ENCODE results near the gene LAMC1. TPM values are rescaled to one million over a fixed set of nuclear protein-coding genes. Genes with fewer than 3 reads are reported as not detected.

Gene LAMC1
- total and polyA plus RNA-seq, 2 donors (not counting 1 experiment from before 2014, with no cell fraction given): 11.5 to 34.0 TPM

DNA sequence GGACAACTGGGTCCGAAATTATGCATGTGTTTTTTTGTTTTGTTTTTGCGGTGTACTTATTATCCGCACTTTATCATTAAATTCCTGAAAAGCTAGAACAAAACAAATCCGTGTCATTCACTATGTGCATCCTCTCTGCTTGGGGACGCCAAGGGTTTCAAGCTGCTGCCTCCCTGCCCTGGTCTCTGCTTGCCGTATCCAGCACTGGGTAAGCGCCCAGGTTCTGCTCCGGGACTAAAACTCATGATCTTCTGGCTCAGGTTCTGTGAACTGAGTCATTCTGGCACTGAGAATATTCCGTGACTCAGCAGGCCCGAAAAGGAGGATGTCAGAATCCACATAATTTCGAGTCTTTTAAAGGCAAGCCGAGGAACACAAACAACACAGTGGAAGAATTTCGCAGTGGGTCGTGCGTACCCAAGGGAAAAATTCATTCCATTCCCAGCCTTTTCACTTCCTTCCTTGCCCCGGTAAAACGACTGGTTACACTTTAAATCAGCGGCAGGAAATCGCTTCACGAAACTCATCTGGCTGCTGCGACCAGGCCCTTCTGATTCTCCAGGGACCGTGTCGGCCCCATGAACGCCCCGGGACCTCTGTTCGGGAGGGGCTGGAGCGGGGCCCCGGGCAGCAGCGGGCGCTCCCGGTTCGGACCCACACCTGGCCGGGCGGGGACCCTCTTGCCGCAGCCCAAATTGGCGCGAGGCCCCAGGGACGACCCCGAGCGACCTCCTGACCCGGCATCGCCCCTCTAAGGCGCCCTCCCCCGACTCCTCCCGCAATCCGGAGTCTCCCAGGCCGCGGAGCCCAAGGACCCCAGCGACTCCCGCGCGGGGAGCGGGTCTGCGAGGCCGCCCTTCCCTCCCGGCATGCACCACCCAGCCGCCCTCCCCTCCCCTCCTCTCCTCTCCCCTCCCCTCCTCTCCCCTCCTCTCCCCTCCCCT, 746 bp upstream of the LAMC1 start:
- Histone ChIP-seq H3K36me3 (replicated peaks in 1 of 2; ENCODE audit: control extremely low read depth in 1 of 2, control insufficient read depth in 1 of 2, extremely low read depth in 1 of 2, insufficient read depth in 2 of 2, low read length in 1 of 2) (no peaks in the 10 kb centered on the region), H3K4me2 (replicated peaks; ENCODE audit: low read depth, low read length, poor library complexity, severe bottlenecking) (peak overlapping the region; percentile 81), H3K9me3 (ENCODE audit: control extremely low read depth in 1 of 3, control insufficient read depth in 2 of 3, insufficient read depth in 1 of 3, low read length in 2 of 3) (no peaks in the 10 kb centered on the region), H3K9ac (ENCODE audit: low read length) (peak overlapping the region; percentile 75), H3K27ac (ENCODE audit: low read length in 2 of 2) (peak overlapping the region; percentile 62 to 72), H3K4me3 (ENCODE audit: control extremely low read depth in 1 of 5, extremely low read depth in 1 of 5, insufficient read depth in 1 of 5, low read depth in 2 of 5, low read length in 4 of 5) (peak overlapping the region; percentile 36 to 82 (median 68)), H2AFZ (ENCODE audit: insufficient read depth, low read depth, low read length, poor library complexity, severe bottlenecking) (peak overlapping the region; percentile 83), H4K20me1 (ENCODE audit: control insufficient read depth, insufficient read depth, low read length, poor library complexity, severe bottlenecking) (peaks cover 18% of the 10 kb centered on the region), H3K79me2 (ENCODE audit: control insufficient read depth, insufficient read depth, low read length) (peaks cover 36% of the 10 kb centered on the region), H3K4me1 (ENCODE audit: control insufficient read depth in 2 of 2, insufficient read depth in 2 of 2, low read length in 2 of 2) (peaks cover 17 to 21% of the 10 kb centered on the region in 2 donors), H3K27me3 (replicated peaks in 1 of 4; ENCODE audit: control extremely low read depth in 1 of 4, control insufficient read depth in 3 of 4, insufficient read depth in 4 of 4, low read length in 3 of 4) (no peaks in the 10 kb centered on the region)
- ATAC-seq (ENCODE audit: low read depth): peak; percentile 50
- TF ChIP-seq EZH2 (IDR thresholded peaks at IDR 0.05; ENCODE audit: borderline replicate concordance, insufficient read depth, low read depth, low read length, poor library complexity, severe bottlenecking) (no peak), CTCF (IDR thresholded peaks at IDR 0.05) (no peak)
- DNase-seq: peak; percentile 77
- Mint-ChIP-seq H3K27me3 (peaks cover 5% of the 10 kb centered on the region), H3K4me1 (peaks cover 39% of the 10 kb centered on the region), H3K27ac (peak overlapping the region; percentile 92), H3K9me3 (ENCODE audit: insufficient read depth) (no peaks in the 10 kb centered on the region), H3K4me3 (peak overlapping the region; percentile 92)
- 1% methylated on average over 44 of the region's 57 CpGs for WGBS (ENCODE audit: insufficient coverage)
- intact Hi-C loops (cut with micrococcal nuclease): loop anchor here (1.0 to 5.0 kb wide), 4 partner anchors 50 to 1735 kb away; partner anchors contain the start of gene RGS16
- CTCF ChIA-PET: interaction anchor here (1.6 kb wide), 1 partner anchor 60 kb away, joined by 10 read pairs; no protein-coding TSS in a partner anchor
- POLR2A ChIA-PET: no interaction called here

Measured in B cell (primary cell).